Retinal pigment epithelial cell (primary cell): Measurements from ENCODE around the gene HPS3.

ENCODE experiments used
- DNase-seq: peaks from one replicate; pipeline ENCODE4 v3.0.0-alpha.2; 2010; ENCODE audit warnings: low read depth
- H3K4me3 ChIP-seq: 2 replicates; pipeline ENCODE4 v1.5.1; 2011; ENCODE audit warnings: mild to moderate bottlenecking, low read length, control low read depth, moderate library complexity
- TF ChIP-seq, protein P1 (sequence below): conservative IDR thresholded peaks from 2 replicates; pipeline ENCODE4 v1.5.1; 2011; ENCODE audit warnings: low read depth, low read length, control low read depth, inconsistent platforms

The HPS3 gene

GRCh38 chr3:149122721-149123578 lies 6.5 kb upstream of the HPS3 start:
- no peak for DNase-seq
- no peak overlapping the region for H3K4me3 ChIP-seq
- TF ChIP-seq, protein P1, sequence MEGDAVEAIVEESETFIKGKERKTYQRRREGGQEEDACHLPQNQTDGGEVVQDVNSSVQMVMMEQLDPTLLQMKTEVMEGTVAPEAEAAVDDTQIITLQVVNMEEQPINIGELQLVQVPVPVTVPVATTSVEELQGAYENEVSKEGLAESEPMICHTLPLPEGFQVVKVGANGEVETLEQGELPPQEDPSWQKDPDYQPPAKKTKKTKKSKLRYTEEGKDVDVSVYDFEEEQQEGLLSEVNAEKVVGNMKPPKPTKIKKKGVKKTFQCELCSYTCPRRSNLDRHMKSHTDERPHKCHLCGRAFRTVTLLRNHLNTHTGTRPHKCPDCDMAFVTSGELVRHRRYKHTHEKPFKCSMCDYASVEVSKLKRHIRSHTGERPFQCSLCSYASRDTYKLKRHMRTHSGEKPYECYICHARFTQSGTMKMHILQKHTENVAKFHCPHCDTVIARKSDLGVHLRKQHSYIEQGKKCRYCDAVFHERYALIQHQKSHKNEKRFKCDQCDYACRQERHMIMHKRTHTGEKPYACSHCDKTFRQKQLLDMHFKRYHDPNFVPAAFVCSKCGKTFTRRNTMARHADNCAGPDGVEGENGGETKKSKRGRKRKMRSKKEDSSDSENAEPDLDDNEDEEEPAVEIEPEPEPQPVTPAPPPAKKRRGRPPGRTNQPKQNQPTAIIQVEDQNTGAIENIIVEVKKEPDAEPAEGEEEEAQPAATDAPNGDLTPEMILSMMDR, result no peak

GRCh38 chr3:149128821-149129220 lies 617 bp upstream of the HPS3 start:
- peak overlapping the region; percentile 71 for H3K4me3 ChIP-seq
- TF ChIP-seq, protein P1, result no peak
- no peak for DNase-seq

DNA sequence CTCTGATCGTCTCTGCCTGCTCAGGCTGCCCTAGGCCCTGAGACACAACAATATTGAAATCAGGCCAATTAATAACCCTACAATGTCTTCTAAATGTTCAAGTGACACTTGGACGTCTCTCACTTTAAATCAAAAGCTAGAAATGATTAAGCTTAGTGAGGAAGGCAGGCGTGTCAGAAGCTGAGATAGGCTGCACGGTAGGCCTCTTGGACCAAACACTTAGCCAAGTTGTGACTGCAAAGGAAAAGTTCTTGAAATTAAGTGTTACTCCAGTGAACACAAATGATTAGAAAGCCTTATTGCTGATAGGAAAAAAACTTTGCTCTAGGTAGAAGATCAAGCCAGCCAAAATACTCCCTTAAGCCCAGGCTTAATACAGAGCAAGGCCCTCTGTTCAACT lies 2.2 kb downstream of the HPS3 start:
- TF ChIP-seq, protein P1, result no peak
- DNase-seq, result no peak
- peak overlapping the region; percentile 71 for H3K4me3 ChIP-seq

DNA sequence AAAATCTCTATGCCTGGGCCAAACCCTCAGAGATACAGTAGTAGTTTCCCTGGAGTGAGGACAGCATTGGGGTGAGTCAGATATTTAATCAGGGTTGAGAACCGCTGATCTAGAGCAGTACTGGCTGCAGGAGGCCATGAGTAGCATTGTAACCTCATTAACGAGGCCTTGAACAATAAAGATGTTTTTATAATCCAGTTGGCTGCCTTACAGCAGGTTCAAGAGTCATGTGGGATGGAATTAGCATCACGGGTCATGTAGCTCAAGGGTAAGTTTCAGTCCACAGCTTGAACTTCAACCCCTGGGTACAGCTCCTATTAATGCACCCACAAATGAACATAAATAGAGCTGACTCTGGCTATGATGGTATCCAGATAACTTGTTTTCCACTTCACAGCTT lies 5.1 kb downstream of the HPS3 start:
- DNase-seq, result peak; percentile 95
- TF ChIP-seq, protein P1, result no peak
- H3K4me3 ChIP-seq, result no peak overlapping the region

GRCh38 chr3:149142682-149143081 lies 13.2 kb downstream of the HPS3 start:
- no peak for DNase-seq
- TF ChIP-seq, protein P1, result no peak
- no peak overlapping the region for H3K4me3 ChIP-seq

GRCh38 chr3:149145356-149145755 lies 15.9 kb downstream of the HPS3 start:
- TF ChIP-seq, protein P1, result no peak
- DNase-seq, result no peak

GRCh38 chr3:149145974-149146373 lies 16.5 kb downstream of the HPS3 start:
- no peak overlapping the region for H3K4me3 ChIP-seq
- TF ChIP-seq, protein P1, result no peak
- no peak for DNase-seq

More at GRCh38 chr3:149145356-149145755, 15.9 kb downstream of the HPS3 start:
- no peak overlapping the region for H3K4me3 ChIP-seq
